KOPT-K1 (cell line): ENCODE results near the gene ANKRD49.

Experiments
- H3K27ac ChIP-seq: fragments of 200-600 bp; sonication (generic); 2 replicates; pipeline ENCODE4 v1.5.1; 2016; ENCODE audit warnings: antibody characterized with exemption, mild to moderate bottlenecking, low read depth, low read length; ENCODE audit not compliant: poor library complexity, severe bottlenecking
- H3K36me3 ChIP-seq: fragments of 200-600 bp; sonication (generic); 2 replicates; pipeline ENCODE4 v1.5.1; 2017; ENCODE audit warnings: antibody characterized with exemption, mild to moderate bottlenecking, low read length, moderate library complexity; ENCODE audit not compliant: insufficient read depth
- H3K9me3 ChIP-seq: fragments of 200-600 bp; sonication (generic); 2 replicates; pipeline ENCODE4 v1.5.1; 2017; ENCODE audit warnings: antibody characterized with exemption, low read length, mild to moderate bottlenecking; ENCODE audit not compliant: insufficient read depth, poor library complexity, severe bottlenecking

Gene ANKRD49, protein sequence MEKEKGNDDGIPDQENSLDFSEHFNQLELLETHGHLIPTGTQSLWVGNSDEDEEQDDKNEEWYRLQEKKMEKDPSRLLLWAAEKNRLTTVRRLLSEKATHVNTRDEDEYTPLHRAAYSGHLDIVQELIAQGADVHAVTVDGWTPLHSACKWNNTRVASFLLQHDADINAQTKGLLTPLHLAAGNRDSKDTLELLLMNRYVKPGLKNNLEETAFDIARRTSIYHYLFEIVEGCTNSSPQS

DNA sequence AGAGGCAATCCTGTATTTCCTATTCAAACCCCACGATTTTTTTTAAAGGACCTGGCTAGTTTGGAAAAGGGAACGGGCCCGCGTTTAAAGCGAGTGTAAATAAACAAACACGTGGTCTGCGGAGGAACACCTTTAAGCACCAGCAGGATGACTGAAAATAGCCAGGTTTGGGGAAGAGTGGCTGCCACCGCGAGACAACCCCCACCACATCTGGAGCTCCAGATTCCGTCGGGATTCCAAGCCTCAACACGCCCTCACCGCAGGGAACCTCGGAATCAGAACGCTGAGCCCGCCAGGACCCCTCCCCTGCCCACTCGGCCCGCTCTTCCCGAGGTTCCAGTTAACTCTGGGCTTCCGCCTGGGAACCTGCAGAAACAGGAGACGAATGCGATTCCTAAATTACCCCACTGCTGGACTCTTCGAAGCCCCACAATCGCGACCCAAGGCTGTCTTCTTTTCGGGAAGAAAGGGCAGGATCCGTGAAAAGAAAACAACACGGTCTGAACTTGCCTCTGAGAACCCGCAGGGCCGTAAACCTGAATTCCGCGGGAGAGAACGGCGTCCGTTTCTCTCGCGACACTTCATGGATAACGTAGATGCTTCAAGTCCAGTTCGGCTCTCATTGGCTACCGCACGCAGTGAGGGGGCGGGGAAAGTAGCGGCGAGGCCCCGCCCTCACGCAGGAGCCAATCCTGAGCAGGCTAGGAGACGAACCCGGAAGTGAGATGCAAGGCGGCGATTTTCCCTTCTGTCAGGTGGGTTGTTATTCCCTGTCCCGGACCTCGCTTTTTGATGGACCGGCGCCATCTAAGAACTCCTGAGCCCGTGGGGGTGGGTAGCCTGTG lies at the start of gene ANKRD49, which contains the start of gene MRE11:
Gene ANKRD49 (plus strand): TSS at position 704 of the 845 bp plus-strand sequence. CDS start 2,710 bp downstream, outside the sequence.
Gene MRE11 (minus strand): TSS at position 564 of the 845 bp plus-strand sequence. CDS start 1,043 bp downstream, outside the sequence.
- Histone ChIP-seq H3K27ac (peak within 1 kb of the TSS; percentile 81), H3K36me3 (peaks cover 45% of the 10 kb centered on the region), H3K9me3 (no peaks in the 10 kb centered on the region)

DNA sequence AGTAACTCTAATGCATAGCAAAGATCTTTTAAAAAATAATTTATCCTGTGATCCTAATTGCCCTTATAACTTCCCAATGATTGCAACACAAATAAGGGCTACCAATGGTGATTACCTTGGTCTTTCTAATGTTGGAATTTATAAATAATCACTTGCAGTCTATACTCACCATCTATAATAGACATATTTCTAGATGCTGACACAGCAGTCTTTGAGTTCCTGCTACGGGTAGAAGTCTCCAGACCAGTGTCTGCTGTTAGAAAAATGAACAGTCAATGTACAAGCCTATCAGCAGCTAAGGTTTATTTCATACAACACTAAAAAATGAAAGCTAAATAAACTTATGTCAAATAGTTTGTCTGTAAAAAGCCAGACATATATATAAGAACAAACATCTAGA lies 48.1 kb upstream of the ANKRD49 start:
- peaks cover 75% of the 10 kb centered on the region for H3K36me3 ChIP-seq
- no peaks in the 10 kb centered on the region for H3K9me3 ChIP-seq
- no peak overlapping the region for H3K27ac ChIP-seq

DNA sequence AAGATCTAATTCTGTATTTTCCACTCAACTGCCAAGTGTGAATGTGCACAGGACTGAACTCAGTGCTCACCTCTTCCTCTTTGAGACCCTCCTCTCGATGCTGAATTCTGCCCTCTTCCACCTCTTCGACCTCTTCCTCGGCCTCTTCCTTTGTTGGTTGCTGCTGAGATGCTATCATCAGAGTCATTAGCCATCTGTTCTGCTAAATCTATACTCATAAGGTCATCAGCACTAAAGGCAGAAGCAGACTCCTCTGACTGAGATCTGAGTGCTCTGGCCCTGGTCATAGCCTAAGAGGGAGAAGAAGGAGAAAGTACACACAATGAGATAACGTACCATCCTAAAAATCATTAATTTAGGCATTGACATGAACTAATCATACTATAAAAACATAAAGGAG lies 46.6 kb upstream of the ANKRD49 start:
- Histone ChIP-seq H3K27ac (no peak overlapping the region), H3K36me3 (peaks cover 60% of the 10 kb centered on the region), H3K9me3 (no peaks in the 10 kb centered on the region)

DNA sequence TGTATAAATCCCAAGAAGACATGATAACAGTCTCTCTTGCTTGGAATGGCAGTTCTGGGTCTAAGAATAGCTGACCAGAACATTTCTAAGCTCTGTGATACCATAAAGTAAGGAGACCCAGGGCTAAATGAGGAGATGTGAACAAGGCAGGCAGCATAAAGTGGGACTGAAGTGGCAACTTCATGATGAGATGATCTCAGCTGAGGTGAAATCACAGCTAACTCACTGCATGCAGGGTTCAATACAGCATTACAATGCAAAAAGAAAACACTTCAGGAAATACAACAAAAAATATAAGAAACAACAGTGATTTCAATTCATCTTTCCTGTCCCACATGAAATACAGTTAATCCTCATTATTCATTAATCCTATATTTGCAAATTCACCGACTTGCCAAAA lies 44.8 kb upstream of the ANKRD49 start:
- Histone ChIP-seq H3K36me3 (peaks cover 54% of the 10 kb centered on the region), H3K9me3 (no peaks in the 10 kb centered on the region), H3K27ac (no peak overlapping the region)

DNA sequence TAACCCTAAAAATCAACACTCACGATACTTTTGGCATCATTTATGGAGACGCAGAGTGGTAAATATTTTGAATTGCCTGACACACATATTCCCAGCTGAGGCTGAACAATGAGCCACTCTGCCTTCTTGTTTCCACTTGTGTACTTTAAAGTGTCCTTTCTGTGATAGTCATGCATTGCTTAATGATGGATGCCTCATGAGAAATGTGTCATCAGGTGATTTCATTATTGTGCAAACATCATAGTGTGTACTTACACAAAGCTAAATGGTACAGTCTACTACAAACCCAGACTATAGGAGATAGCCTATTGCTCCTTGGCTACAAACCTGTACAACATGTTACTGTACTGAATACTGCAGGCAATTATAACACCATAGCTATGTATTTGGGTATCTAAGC lies 44.3 kb upstream of the ANKRD49 start:
- Histone ChIP-seq H3K9me3 (no peaks in the 10 kb centered on the region), H3K36me3 (peaks cover 54% of the 10 kb centered on the region)

DNA sequence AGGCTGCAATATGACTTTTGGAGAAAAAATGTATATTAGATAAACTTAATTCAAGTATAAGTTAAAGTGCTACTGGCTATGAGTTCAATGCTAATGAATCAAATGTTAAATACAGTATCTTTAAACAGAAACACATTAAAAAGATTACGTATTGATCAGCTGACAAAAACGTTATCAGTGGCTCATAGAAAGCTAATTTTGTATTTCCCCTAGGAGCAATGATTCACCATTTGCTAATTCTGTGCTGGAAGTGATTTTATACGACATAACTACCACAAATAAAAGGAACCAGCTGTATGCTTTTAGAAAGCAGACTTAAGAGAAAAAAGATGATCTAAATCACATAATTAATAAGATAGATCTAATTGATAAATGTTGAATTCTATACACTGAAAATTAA lies 43.7 kb upstream of the ANKRD49 start:
- Histone ChIP-seq H3K9me3 (no peaks in the 10 kb centered on the region), H3K36me3 (peaks cover 55% of the 10 kb centered on the region), H3K27ac (no peak overlapping the region)

More for the DNA sequence above, 44.3 kb upstream of the ANKRD49 start:
- no peak overlapping the region for H3K27ac ChIP-seq

DNA sequence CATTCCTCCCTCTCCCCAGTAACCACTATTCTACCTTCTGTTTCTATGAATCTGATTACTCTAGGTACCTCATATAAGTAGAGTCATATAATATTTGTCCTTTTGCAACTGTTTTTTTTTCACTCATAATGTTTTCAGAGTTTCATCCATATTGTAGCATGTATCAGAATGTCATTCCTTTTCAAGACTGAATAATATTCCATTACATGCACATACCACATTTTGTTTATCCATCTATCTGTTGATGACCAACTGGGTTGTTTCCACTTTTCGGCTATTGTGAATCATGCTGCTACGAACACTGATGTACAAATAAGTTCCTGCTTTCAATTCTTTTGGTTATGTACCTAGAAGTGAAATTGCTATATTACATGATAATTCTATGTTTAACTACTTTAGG lies 40.8 kb upstream of the ANKRD49 start:
- H3K27ac ChIP-seq = no peak overlapping the region
- H3K9me3 ChIP-seq = no peaks in the 10 kb centered on the region
- peaks cover 57% of the 10 kb centered on the region for H3K36me3 ChIP-seq

DNA sequence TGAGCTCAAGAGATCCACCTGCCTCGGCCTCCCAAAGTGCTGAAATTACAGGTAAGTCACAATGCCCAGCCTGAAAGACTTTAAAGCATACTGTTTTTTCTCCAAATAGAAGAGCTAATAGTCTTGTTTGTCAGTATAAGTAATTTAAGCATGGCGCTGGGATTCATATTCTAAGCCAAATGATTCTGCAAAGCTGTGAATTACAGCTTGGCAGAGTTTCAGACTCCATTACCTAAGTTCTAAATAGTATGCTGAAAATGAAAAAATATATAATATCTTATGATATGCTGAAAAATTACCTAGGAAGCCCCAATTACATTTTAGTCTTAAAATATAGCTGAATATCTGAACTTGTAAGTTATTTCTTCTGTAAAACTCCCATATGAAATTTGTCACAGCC lies 39.5 kb upstream of the ANKRD49 start:
- peaks cover 63% of the 10 kb centered on the region for H3K36me3 ChIP-seq
- no peaks in the 10 kb centered on the region for H3K9me3 ChIP-seq
- H3K27ac ChIP-seq = no peak overlapping the region

DNA sequence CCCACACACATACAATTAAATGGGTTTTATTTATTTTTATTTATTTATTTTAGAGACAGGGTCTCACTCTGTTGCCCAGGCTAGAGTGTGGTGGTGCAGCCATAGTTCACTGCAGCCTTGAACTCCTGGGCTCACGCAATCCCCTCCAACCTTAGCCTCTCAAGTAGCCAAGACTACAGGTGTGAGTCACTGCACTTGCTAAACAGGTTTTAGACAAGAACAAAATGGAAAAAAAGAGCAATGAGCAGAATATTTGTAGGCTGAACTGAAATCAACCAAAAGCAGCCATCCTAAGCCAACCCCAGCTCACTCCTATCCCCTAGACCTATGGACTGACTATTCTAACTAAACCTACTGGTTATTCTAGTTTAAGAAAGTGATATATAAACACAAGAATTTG lies 37.9 kb upstream of the ANKRD49 start:
- Histone ChIP-seq H3K27ac (no peak overlapping the region), H3K36me3 (peaks cover 75% of the 10 kb centered on the region), H3K9me3 (no peaks in the 10 kb centered on the region)

DNA sequence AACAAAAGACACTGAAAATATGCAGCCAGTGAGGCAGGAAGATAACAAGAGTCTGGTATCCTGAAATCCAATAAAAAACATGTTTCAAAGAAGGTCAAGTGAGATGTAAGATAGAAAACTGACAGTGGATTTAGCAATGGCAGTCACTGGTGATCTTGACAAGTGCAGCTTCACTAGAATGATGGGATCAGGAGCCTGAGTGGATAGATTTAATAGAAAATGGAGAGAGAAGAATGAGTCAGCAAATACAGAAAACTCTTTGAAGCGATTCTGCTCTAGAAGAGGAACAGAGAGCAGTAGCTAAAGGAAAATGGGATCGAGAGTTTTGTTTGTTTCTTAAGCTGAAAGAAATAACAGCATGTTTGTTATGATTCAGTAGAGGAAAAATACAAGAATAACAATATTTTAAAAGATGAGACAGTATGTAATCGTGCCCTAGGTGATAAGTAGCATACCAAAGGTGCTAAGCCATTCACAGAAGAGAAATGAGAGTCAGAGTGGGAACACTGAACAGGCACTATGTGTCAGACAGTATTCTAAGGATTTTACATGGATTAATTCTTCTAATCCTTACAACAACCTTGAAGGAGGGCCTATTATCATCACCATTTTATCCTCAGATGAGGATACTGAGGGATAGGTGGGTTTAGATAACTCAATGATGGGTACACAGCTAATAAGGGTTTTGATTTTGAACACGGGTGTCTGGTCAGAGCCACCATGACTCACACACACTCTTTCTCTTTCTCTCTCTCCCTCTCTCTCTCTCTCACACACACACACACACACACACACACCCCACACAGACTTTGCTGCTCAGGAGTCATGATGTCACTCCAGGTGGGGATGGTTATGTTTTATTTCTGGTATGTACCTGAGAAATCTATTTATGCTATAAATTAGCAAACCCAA lies 36.4 kb upstream of the ANKRD49 start:
- H3K9me3 ChIP-seq = no peaks in the 10 kb centered on the region
- no peak overlapping the region for H3K27ac ChIP-seq
- peaks cover 85% of the 10 kb centered on the region for H3K36me3 ChIP-seq

DNA sequence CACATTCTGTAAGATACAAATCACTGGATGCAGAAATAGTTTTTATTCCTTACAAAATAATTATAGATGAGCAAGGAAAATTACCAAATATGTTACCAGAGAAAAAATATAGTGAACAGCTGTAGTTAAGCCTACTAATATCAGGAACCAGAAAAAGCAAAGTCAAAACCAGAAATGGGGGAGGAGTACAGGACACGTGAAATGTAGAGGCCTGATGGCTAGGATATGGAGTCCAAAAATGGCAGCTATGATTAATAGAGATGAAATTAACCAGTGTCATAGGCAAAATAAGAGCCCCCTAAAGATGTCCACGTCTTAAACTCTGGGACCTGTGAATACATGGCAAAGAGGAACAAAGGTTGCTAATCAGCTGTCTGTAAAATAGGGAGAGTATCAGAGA lies 34.2 kb upstream of the ANKRD49 start:
- no peak overlapping the region for H3K27ac ChIP-seq
- H3K36me3 ChIP-seq = peaks cover 76% of the 10 kb centered on the region

DNA sequence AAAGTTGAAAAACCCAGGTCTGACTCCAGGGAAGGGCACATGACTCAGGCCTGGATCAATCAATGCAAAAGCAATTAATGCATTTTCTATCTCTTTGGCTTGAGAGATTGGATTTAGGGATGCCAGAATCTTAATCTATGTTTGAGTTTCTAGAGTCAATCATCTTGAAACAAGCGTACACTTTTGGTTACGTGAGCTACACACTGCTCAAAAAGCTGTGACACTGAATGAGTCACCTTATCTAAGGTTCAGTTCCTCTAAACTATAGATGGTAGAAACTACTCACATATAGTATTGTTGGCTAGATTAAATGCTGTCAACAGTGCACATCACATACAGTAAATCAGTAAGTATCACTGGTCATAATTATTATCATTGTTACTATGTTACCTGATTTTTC lies 24.4 kb upstream of the ANKRD49 start:
- H3K9me3 ChIP-seq = no peaks in the 10 kb centered on the region
- peaks cover 87% of the 10 kb centered on the region for H3K36me3 ChIP-seq
- no peak overlapping the region for H3K27ac ChIP-seq

More for the DNA sequence above, 34.2 kb upstream of the ANKRD49 start:
- H3K9me3 ChIP-seq = no peaks in the 10 kb centered on the region

DNA sequence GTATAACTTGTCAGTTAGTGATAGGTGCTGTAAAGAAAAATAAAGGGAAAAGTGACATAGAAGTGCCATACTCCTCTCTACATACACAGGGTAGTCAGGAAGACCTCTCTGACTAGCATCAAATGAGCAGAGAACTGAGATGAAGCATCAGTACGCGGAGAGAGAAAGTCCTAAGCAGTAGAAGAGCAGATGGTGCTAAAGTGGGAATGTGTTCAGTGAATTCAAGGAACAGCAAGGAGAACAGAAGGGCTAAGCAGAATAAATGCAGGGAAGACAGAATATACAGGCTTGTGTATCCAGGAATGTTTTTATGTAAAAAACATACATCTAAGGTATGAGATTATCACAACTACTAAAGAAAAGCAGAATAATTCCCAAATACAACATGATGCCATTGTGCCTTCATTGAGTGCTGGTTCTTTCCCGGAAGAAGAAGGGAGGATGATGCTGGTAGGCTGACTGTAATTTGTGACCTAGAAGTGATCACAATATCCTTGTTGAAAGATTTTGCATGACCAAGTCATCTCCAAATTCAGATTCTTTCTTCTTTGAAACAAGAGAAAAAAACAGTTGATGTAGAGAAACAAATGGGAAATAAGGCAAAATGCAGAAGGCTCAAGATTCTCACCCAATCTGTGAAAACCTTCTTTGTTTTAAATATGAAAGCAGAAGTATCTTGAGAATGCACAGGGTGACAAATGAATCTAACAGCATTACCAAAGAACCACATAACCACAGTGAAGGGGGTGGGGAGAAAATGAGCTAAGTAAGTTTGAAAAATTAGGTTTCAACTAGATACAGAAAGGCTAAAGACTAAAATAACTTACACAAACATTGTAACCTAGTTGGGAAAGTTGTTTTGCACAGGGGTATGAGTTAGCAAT lies 20.6 kb upstream of the ANKRD49 start:
- no peaks in the 10 kb centered on the region for H3K9me3 ChIP-seq
- H3K36me3 ChIP-seq = peaks cover 86% of the 10 kb centered on the region
- peak overlapping the region; percentile 44 for H3K27ac ChIP-seq

DNA sequence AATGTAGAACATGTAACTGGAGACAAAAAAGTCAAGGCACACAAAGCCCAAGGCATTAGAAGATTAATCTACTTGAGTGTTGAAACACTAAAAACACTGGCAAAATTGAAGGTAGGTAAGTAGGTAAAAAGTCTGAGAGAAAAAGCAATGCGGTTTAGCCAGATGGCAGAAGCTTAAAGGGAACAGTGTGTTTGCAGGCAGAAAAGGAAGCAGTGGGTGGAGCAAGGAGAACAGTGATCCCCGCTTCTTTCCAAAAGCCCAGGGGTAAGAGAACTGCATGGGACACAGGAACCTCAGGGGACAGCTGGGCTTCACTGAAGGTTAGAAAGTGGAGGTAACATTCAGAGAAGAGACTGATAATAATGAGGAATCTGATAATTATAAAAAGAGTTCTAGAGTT lies 16.2 kb upstream of the ANKRD49 start:
- H3K9me3 ChIP-seq = no peaks in the 10 kb centered on the region
- H3K27ac ChIP-seq = no peak overlapping the region
- peaks cover 84% of the 10 kb centered on the region for H3K36me3 ChIP-seq
